Measurements from ENCODE around the gene BUD13. TPM values are rescaled to one million over a fixed set of nuclear protein-coding genes. Genes with fewer than 3 reads are reported as not detected.

The BUD13 gene
- total RNA-seq, 2 donors from 2014 or later, result 22.3 to 29.1 TPM

DNA sequence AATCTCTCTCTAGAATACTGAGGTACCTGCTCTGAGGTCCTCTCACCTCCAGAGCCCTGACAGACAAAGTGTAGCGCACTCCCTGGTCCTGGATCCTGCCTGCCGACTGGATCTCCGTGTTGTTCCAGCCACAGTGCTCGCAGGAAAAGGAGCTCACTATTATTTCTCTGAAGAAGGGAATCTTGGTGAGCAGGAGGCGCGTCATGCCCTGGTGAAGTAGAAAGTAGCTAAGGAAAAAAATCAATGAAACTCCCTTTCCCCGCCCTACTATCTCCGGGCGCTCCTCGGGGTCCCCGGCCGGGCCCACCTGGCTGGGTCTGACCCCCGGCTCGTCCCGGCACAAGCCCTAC lies 14.6 kb upstream of the BUD13 start:
- no peaks in the 10 kb centered on the region for H3K9me3 Mint-ChIP-seq
- Histone ChIP-seq H3K4me3 (ENCODE audit: low read length) (peak overlapping the region; percentile 93), H3K9me3 (ENCODE audit: control insufficient read depth, low read length) (no peaks in the 10 kb centered on the region), H3K36me3 (ENCODE audit: control insufficient read depth, insufficient read depth, low read length) (peaks cover 43% of the 10 kb centered on the region), H3K4me1 (ENCODE audit: control insufficient read depth, insufficient read depth, low read length) (peaks cover 5% of the 10 kb centered on the region), H3K27ac (ENCODE audit: low read depth, low read length) (no peak overlapping the region), H3K9ac (ENCODE audit: extremely low read depth, low read length, poor library complexity, severe bottlenecking) (peak overlapping the region; percentile 66), H3K27me3 (ENCODE audit: control insufficient read depth, insufficient read depth, low read length, poor library complexity, severe bottlenecking) (peaks cover 6% of the 10 kb centered on the region)
- DNase-seq, result no peak
- TF ChIP-seq, protein P1, sequence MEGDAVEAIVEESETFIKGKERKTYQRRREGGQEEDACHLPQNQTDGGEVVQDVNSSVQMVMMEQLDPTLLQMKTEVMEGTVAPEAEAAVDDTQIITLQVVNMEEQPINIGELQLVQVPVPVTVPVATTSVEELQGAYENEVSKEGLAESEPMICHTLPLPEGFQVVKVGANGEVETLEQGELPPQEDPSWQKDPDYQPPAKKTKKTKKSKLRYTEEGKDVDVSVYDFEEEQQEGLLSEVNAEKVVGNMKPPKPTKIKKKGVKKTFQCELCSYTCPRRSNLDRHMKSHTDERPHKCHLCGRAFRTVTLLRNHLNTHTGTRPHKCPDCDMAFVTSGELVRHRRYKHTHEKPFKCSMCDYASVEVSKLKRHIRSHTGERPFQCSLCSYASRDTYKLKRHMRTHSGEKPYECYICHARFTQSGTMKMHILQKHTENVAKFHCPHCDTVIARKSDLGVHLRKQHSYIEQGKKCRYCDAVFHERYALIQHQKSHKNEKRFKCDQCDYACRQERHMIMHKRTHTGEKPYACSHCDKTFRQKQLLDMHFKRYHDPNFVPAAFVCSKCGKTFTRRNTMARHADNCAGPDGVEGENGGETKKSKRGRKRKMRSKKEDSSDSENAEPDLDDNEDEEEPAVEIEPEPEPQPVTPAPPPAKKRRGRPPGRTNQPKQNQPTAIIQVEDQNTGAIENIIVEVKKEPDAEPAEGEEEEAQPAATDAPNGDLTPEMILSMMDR (conservative IDR thresholded peaks at IDR 0.05), result no peak
- H3K27ac Mint-ChIP-seq, result peak overlapping the region; percentile 35
- peaks cover 46% of the 10 kb centered on the region for H3K36me3 Mint-ChIP-seq (ENCODE audit: low read depth)
- 0% methylated on average over 1 to 14 of the region's 15 CpGs for WGBS, 2 experiments (ENCODE audit: insufficient coverage in 1 of 2, insufficient read length in 1 of 2)
- H3K4me1 Mint-ChIP-seq, result peaks cover 16% of the 10 kb centered on the region
- H3K4me3 Mint-ChIP-seq, result peak overlapping the region; percentile 95
- H3K27me3 Mint-ChIP-seq (ENCODE audit: insufficient read depth), result peaks cover 27% of the 10 kb centered on the region

DNA sequence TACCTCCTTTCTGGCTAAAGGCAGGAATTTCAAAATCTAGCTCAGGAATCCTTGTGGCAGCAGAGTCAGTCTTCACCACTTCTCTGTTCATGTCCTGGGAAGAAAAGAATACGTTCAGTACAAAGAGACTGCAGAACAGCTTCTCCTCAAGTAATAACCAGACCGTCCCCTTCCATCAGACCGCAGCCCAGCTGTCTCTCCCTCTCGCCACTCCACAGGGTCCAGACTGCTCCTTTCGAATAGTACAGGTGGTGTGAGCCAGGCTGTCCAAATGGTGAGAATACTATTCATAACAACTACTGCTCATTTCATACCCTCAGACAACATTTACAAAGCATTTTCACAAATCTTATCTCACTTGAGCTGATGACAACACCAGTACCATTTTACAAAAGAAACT lies 14.2 kb upstream of the BUD13 start:
- peaks cover 48% of the 10 kb centered on the region for H3K36me3 ChIP-seq (ENCODE audit: control insufficient read depth, insufficient read depth, low read length)
- H3K27me3 ChIP-seq (ENCODE audit: control insufficient read depth, insufficient read depth, low read length, poor library complexity, severe bottlenecking), result peaks cover 6% of the 10 kb centered on the region
- peak overlapping the region; percentile 93 for H3K4me3 ChIP-seq (ENCODE audit: low read length)
- Mint-ChIP-seq H3K36me3 (ENCODE audit: low read depth) (peaks cover 51% of the 10 kb centered on the region), H3K9me3 (no peaks in the 10 kb centered on the region), H3K4me3 (peak overlapping the region; percentile 95), H3K27me3 (ENCODE audit: insufficient read depth) (peaks cover 27% of the 10 kb centered on the region), H3K27ac (no peak overlapping the region), H3K4me1 (peaks cover 15% of the 10 kb centered on the region)
- peak overlapping the region; percentile 66 for H3K9ac ChIP-seq (ENCODE audit: extremely low read depth, low read length, poor library complexity, severe bottlenecking)
- DNase-seq, result no peak
- TF ChIP-seq, protein P1 (conservative IDR thresholded peaks at IDR 0.05), result no peak
- H3K4me1 ChIP-seq (ENCODE audit: control insufficient read depth, insufficient read depth, low read length), result peaks cover 5% of the 10 kb centered on the region
- H3K9me3 ChIP-seq (ENCODE audit: control insufficient read depth, low read length), result no peaks in the 10 kb centered on the region
- H3K27ac ChIP-seq (ENCODE audit: low read depth, low read length), result no peak overlapping the region
- WGBS, 2 experiments (ENCODE audit: insufficient coverage in 1 of 2, insufficient read length in 1 of 2), result 57 to 91% methylated on average over 1 to 5 of the region's 5 CpGs

DNA sequence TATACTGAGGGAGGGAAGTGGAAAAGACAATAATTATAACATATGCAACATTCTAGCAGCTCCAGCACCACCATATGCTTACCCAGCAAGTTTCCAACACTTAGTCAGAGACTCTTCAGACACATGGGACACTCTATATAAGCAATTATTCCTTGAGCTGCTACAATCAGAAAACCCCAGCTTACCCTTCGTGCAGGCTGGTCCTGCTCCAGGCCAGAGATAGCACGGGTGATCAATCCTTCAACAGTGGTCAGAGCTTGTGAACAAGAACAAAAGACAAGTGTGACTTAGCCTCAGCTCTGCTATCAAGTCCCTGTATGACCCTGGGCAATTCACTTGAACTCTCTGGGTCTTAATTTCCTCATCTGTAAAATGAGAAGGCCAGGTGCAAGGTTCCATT lies 13.5 kb upstream of the BUD13 start:
- Mint-ChIP-seq H3K4me1 (peaks cover 15% of the 10 kb centered on the region), H3K36me3 (ENCODE audit: low read depth) (peaks cover 56% of the 10 kb centered on the region), H3K9me3 (no peaks in the 10 kb centered on the region), H3K4me3 (peak overlapping the region; percentile 95), H3K27ac (no peak overlapping the region), H3K27me3 (ENCODE audit: insufficient read depth) (peaks cover 27% of the 10 kb centered on the region)
- no peak overlapping the region for H3K9ac ChIP-seq (ENCODE audit: extremely low read depth, low read length, poor library complexity, severe bottlenecking)
- no peak overlapping the region for H3K27ac ChIP-seq (ENCODE audit: low read depth, low read length)
- 84 to 90% methylated on average over 2 of the region's 2 CpGs for WGBS, 2 experiments (ENCODE audit: insufficient coverage in 1 of 2, insufficient read length in 1 of 2)
- TF ChIP-seq, protein P1 (conservative IDR thresholded peaks at IDR 0.05), result no peak
- H3K9me3 ChIP-seq (ENCODE audit: control insufficient read depth, low read length), result no peaks in the 10 kb centered on the region
- no peak for DNase-seq
- peaks cover 6% of the 10 kb centered on the region for H3K27me3 ChIP-seq (ENCODE audit: control insufficient read depth, insufficient read depth, low read length, poor library complexity, severe bottlenecking)
- peak overlapping the region; percentile 93 for H3K4me3 ChIP-seq (ENCODE audit: low read length)
- peaks cover 54% of the 10 kb centered on the region for H3K36me3 ChIP-seq (ENCODE audit: control insufficient read depth, insufficient read depth, low read length)
- H3K4me1 ChIP-seq (ENCODE audit: control insufficient read depth, insufficient read depth, low read length), result peaks cover 5% of the 10 kb centered on the region
